HG03025 (cell line): ENCODE data around the gene NUDCD2.
"Not testable (repeated sequence)": the region's sequence is repeated elsewhere in the genome, so short reads cannot be mapped to it uniquely, and the experiment has no call there.

Experiments used
- ATAC-seq: cut with Tn5 transposase; IDR thresholded peaks from one replicate; pipeline ENCODE4 v1.9.1; 2021; ENCODE audit warnings: mild to moderate bottlenecking, moderate library complexity; ENCODE audit not compliant: unreplicated experiment, low FRiP score

The NUDCD2 gene

GRCh38 chr5:163434401-163434866, 25.5 kb downstream of the NUDCD2 start:
- ATAC-seq = no peak

GRCh38 chr5:163433271-163433670, 26.6 kb downstream of the NUDCD2 start:
- ATAC-seq = no peak

GRCh38 chr5:163432544-163432943, 27.4 kb downstream of the NUDCD2 start:
- no peak for ATAC-seq

GRCh38 chr5:163426128-163426527, 33.8 kb downstream of the NUDCD2 start:
- not testable (repeated sequence) for ATAC-seq

GRCh38 chr5:163424836-163425235, 35.1 kb downstream of the NUDCD2 start:
- no peak for ATAC-seq

GRCh38 chr5:163415673-163416072, 44.2 kb downstream of the NUDCD2 start:
- ATAC-seq = not testable (repeated sequence)

GRCh38 chr5:163410505-163410904, 49.4 kb downstream of the NUDCD2 start:
- no peak for ATAC-seq

GRCh38 chr5:163409384-163409783, 50.5 kb downstream of the NUDCD2 start:
- no peak for ATAC-seq

- ATAC-seq = peak; percentile 64
These were observed 51.5 kb downstream of the NUDCD2 start for GRCh38 chr5:163408311-163408923.

GRCh38 chr5:163407034-163407655, 52.8 kb downstream of the NUDCD2 start:
- ATAC-seq = peak; percentile 97

GRCh38 chr5:163404364-163405173, 55.3 kb downstream of the NUDCD2 start:
- ATAC-seq = no peak

- ATAC-seq = no peak
These were observed 57.9 kb downstream of the NUDCD2 start for GRCh38 chr5:163402007-163402406.

- ATAC-seq = no peak
These were observed 58.6 kb downstream of the NUDCD2 start for GRCh38 chr5:163401271-163401670.

GRCh38 chr5:163399923-163400322, 60.0 kb downstream of the NUDCD2 start:
- no peak for ATAC-seq

GRCh38 chr5:163397354-163397753, 62.5 kb downstream of the NUDCD2 start:
- no peak for ATAC-seq

- not testable (repeated sequence) for ATAC-seq
These were observed 63.0 kb downstream of the NUDCD2 start for GRCh38 chr5:163396818-163397340.
